ENCODE measurements around the gene PDE6A. TPM values are rescaled to one million over a fixed set of nuclear protein-coding genes. Genes with fewer than 3 reads are reported as not detected.

The PDE6A gene
- polyA plus RNA-seq, 1 donor, result 1.0 TPM

DNA sequence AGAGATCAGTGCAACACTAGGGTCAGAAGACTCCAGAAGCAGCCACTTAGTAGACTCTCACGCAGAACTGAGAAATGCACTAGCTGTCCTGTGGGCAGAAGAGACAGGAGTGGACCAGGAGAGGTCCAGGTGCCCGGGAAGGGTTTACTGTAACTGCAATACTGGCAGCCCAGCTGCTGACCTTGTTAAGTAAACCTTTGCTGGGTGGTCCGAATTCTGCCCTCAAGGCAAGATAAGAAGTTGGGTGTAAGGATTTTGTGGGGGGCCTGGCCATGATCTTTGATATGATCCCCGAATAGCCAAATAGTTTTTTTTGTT lies 91.3 kb downstream of the PDE6A start:
- Histone ChIP-seq H3K9me3 (ENCODE audit: control insufficient read depth, low read depth, low read length) (no peaks in the 10 kb centered on the region), H3K4me1 (ENCODE audit: control insufficient read depth, insufficient read depth, low read length) (no peaks in the 10 kb centered on the region), H3K27me3 (ENCODE audit: control insufficient read depth, insufficient read depth, low read length) (no peaks in the 10 kb centered on the region), H3K36me3 (ENCODE audit: control insufficient read depth, insufficient read depth, low read length) (peaks cover under 1% of the 10 kb centered on the region), H3K27ac (ENCODE audit: low read length) (no peak overlapping the region), H3K4me3 (ENCODE audit: low read length) (no peak overlapping the region)
- no CpG with 5 or more reads among the region's 4 CpGs for WGBS (ENCODE audit: insufficient coverage, low lambda C conversion rate)
- DNase-seq, result no peak

DNA sequence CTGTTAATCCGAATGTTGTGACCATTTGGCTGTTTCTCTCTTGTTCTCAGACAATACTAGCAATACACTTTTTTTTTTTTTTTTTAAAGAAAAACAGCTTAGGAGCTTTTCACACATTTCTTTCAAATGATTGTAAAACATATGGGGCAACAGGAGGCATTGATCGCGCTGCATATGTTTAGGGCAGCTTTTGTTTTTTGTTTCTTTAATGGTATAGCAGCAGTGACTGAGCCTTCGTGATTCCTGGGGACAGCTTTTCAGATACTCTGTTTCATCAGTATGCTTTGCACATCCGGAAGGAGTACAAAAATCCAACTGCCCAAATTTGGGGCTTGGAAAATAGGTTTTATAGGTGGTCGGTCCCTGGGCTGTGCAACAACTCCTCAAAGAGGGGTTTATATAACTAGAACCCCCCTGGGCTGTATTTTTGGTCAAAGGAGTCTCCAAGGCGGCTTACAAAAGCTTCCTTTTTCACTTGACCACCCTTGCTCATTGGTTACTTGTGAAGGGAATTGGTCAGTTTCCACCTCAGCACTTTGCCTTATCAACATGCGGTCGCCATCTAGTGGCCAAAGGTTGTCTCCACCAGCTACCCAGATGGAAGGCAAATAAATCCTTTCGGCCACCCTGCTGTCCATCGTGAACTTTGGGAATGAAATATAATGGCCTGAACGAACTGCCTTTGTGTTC lies 91.8 kb downstream of the PDE6A start:
- peaks cover 5% of the 10 kb centered on the region for H3K36me3 ChIP-seq (ENCODE audit: control insufficient read depth, insufficient read depth, low read length)
- H3K27ac ChIP-seq (ENCODE audit: low read length), result no peak overlapping the region
- peak; percentile 43 to 50 for DNase-seq
- H3K4me3 ChIP-seq (ENCODE audit: low read length), result no peak overlapping the region
- no peaks in the 10 kb centered on the region for H3K9me3 ChIP-seq (ENCODE audit: control insufficient read depth, low read depth, low read length)
- no peaks in the 10 kb centered on the region for H3K4me1 ChIP-seq (ENCODE audit: control insufficient read depth, insufficient read depth, low read length)
- WGBS (ENCODE audit: insufficient coverage, low lambda C conversion rate), result 100% methylated on average over 1 of the region's 12 CpGs
- no peaks in the 10 kb centered on the region for H3K27me3 ChIP-seq (ENCODE audit: control insufficient read depth, insufficient read depth, low read length)

DNA sequence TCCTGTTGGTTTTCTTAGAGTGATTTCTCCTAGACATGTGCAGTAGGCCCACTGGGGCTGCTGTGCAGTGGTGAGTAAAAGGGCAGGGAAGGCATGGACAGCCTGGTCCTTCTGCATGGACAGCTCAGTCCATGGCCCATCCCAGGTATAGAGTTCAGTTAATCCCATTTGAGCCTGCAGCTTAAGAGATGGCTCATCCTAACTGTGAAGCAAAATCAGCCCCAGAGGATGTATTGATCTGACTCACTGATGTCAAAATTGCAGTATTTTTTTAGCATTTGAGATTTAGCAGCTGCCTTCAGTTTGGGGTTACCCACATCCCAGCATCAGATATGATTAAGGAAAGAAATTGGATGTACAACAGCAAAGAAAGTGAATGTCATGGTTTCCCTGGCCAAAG lies 93.4 kb downstream of the PDE6A start:
- H3K27me3 ChIP-seq (ENCODE audit: control insufficient read depth, insufficient read depth, low read length), result no peaks in the 10 kb centered on the region
- no peaks in the 10 kb centered on the region for H3K9me3 ChIP-seq (ENCODE audit: control insufficient read depth, low read depth, low read length)
- H3K4me3 ChIP-seq (ENCODE audit: low read length), result no peak overlapping the region
- H3K36me3 ChIP-seq (ENCODE audit: control insufficient read depth, insufficient read depth, low read length), result peaks cover 15% of the 10 kb centered on the region
- H3K4me1 ChIP-seq (ENCODE audit: control insufficient read depth, insufficient read depth, low read length), result no peaks in the 10 kb centered on the region
- no peak for DNase-seq
- H3K27ac ChIP-seq (ENCODE audit: low read length), result no peak overlapping the region

DNA sequence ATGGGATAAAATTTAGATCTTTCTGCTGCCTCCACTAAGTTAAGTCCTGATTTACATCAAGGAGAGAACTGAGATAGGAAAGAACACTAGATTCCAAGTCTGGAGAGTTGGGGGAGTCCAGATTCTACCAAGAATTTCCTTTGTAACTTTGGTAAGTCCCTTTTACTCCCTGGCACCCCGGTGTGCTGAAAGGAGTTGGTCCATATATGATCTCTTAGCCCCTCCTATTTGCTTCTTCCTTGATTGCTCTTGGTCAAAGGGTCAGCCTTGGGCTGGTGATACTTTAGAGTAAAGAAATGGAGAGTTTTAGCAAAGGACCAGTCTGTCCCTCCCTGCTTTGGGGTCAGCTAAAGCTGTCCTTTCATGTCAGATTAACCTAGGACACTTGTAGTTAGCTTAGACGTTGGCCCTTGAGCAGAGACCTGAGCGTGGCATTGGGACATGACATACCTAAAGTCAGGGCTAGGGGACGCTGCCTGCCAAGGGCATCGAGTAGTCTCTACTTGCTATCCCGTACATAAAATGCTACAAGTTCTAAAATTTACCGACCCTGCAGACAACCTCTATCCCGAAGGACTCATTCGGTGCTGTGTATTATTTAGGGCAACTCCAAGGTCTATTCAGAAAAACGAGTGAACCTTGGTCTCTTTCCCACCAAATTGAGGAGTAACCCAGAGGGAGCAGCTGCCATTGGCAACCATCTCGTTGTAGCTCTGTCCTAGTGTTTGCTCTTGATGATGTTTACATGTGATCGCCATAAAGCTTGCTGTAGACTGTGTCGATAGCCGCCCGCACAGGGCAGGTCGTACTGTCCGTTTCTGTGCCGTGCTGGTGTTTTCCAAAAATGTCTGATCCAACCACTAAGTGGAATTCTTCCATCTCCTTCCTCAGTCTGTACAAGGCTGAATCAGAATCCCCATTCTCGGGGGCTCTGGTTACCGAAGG lies 94.4 kb downstream of the PDE6A start:
- no CpG with 5 or more reads among the region's 20 CpGs for WGBS (ENCODE audit: insufficient coverage, low lambda C conversion rate)
- Histone ChIP-seq H3K4me3 (ENCODE audit: low read length) (no peak overlapping the region), H3K9me3 (ENCODE audit: control insufficient read depth, low read depth, low read length) (no peaks in the 10 kb centered on the region), H3K27ac (ENCODE audit: low read length) (no peak overlapping the region), H3K4me1 (ENCODE audit: control insufficient read depth, insufficient read depth, low read length) (no peaks in the 10 kb centered on the region), H3K27me3 (ENCODE audit: control insufficient read depth, insufficient read depth, low read length) (no peaks in the 10 kb centered on the region), H3K36me3 (ENCODE audit: control insufficient read depth, insufficient read depth, low read length) (peaks cover 25% of the 10 kb centered on the region)
- DNase-seq, result no peak

DNA sequence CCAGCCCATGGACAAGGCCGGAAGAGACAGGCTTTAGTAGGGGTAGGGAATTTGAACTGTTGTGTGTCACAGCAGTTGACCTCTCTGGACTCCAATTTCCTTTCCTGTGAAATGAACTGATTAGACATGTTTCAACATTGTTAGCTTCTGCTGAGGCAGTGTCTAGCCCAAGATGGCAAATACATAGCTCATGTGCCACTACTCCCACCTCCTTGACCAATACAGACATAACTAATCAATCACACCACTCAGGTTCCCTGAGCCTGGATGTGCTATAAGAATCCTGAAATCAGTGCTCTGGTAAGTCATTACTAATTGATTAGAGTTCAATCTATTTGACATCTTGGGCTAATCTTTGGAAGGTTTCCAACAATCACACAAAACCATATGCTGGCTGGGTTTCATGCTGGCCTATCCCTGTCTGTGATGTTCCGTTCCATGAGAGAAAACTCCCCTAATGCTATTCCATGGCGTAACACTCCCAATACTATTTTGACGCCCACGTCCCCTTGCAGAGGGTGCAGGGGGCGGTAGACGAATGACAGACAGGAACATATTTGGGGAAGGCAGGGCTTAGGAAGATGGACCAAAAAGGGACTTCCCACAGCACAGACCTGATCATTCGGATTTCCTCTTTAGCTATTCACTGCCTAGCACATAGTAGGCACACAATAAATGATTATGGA lies 95.2 kb downstream of the PDE6A start:
- DNase-seq, result peak in 1 of 2 donors; percentile 42
- WGBS (ENCODE audit: insufficient coverage, low lambda C conversion rate), result no CpG with 5 or more reads among the region's 8 CpGs
- Histone ChIP-seq H3K27me3 (ENCODE audit: control insufficient read depth, insufficient read depth, low read length) (no peaks in the 10 kb centered on the region), H3K27ac (ENCODE audit: low read length) (no peak overlapping the region), H3K4me3 (ENCODE audit: low read length) (no peak overlapping the region), H3K9me3 (ENCODE audit: control insufficient read depth, low read depth, low read length) (no peaks in the 10 kb centered on the region), H3K4me1 (ENCODE audit: control insufficient read depth, insufficient read depth, low read length) (no peaks in the 10 kb centered on the region), H3K36me3 (ENCODE audit: control insufficient read depth, insufficient read depth, low read length) (peaks cover 28% of the 10 kb centered on the region)

DNA sequence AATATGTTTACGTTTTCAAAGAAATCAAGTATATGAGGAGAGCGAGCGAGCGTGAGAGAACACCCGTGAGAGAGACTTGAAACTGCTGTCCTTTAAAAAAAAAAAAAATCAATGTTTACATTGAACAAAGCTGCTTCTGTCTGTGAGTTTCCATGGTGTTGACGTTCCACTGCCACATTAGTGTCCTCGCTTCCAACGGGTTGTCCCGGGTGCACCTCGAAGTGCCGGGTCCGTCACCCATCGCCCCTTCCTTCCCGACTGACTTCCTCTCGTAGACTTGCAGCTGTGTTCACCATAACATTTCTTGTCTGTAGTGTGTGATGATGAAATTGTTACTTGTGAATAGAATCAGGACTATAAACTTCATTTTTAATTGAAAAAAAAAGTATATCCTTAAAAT lies 97.0 kb downstream of the PDE6A start:
- H3K9me3 ChIP-seq (ENCODE audit: control insufficient read depth, low read depth, low read length), result no peaks in the 10 kb centered on the region
- H3K4me1 ChIP-seq (ENCODE audit: control insufficient read depth, insufficient read depth, low read length), result no peaks in the 10 kb centered on the region
- H3K27me3 ChIP-seq (ENCODE audit: control insufficient read depth, insufficient read depth, low read length), result no peaks in the 10 kb centered on the region
- H3K27ac ChIP-seq (ENCODE audit: low read length), result no peak overlapping the region
- H3K4me3 ChIP-seq (ENCODE audit: low read length), result no peak overlapping the region
- H3K36me3 ChIP-seq (ENCODE audit: control insufficient read depth, insufficient read depth, low read length), result peaks cover 28% of the 10 kb centered on the region
- no peak for DNase-seq
- no CpG with 5 or more reads among the region's 15 CpGs for WGBS (ENCODE audit: insufficient coverage, low lambda C conversion rate)

DNA sequence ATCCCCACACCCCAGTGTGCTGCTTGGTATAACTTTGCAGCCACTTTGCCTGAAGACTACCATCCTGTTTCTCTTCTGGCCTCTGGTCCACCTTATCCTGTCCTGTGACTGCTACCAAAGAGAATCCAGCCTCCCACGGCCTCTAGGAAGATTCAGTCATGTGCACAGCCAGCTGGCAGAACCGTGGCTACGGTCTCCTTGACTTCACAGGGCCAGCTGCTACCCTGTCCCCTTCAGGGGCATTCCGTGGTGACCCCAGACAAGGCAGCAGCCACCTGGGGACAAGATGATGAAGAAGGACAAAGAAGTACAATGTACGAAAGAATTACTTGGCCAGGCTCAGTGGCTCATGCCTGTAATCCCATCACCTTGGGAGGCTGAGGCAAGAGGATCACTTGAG lies 98.6 kb downstream of the PDE6A start:
- Histone ChIP-seq H3K4me3 (ENCODE audit: low read length) (no peak overlapping the region), H3K4me1 (ENCODE audit: control insufficient read depth, insufficient read depth, low read length) (no peaks in the 10 kb centered on the region), H3K27ac (ENCODE audit: low read length) (no peak overlapping the region), H3K36me3 (ENCODE audit: control insufficient read depth, insufficient read depth, low read length) (peaks cover 36% of the 10 kb centered on the region), H3K27me3 (ENCODE audit: control insufficient read depth, insufficient read depth, low read length) (no peaks in the 10 kb centered on the region), H3K9me3 (ENCODE audit: control insufficient read depth, low read depth, low read length) (no peaks in the 10 kb centered on the region)
- no peak for DNase-seq
- 100% methylated on average over 1 of the region's 5 CpGs for WGBS (ENCODE audit: insufficient coverage, low lambda C conversion rate)

DNA sequence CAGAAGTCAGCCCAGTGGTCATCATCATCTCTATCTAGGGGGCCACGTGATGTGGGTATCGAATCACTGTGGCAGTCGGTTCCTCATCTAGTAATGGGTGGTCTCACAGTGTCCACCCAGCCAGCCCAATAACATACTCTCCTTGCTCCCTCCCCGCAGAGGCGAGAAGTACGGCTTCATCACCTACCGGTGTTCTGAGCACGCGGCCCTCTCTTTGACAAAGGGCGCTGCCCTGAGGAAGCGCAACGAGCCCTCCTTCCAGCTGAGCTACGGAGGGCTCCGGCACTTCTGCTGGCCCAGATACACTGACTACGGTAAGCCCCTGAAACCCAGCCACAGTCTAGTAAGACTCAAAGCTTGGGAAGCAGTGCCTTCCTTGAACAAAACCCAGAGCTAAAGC lies 99.0 kb downstream of the PDE6A start:
- no peak overlapping the region for H3K27ac ChIP-seq (ENCODE audit: low read length)
- H3K4me3 ChIP-seq (ENCODE audit: low read length), result no peak overlapping the region
- H3K9me3 ChIP-seq (ENCODE audit: control insufficient read depth, low read depth, low read length), result no peaks in the 10 kb centered on the region
- no peaks in the 10 kb centered on the region for H3K4me1 ChIP-seq (ENCODE audit: control insufficient read depth, insufficient read depth, low read length)
- no peak for DNase-seq
- WGBS (ENCODE audit: insufficient coverage, low lambda C conversion rate), result no CpG with 5 or more reads among the region's 15 CpGs
- no peaks in the 10 kb centered on the region for H3K27me3 ChIP-seq (ENCODE audit: control insufficient read depth, insufficient read depth, low read length)
- peaks cover 36% of the 10 kb centered on the region for H3K36me3 ChIP-seq (ENCODE audit: control insufficient read depth, insufficient read depth, low read length)

DNA sequence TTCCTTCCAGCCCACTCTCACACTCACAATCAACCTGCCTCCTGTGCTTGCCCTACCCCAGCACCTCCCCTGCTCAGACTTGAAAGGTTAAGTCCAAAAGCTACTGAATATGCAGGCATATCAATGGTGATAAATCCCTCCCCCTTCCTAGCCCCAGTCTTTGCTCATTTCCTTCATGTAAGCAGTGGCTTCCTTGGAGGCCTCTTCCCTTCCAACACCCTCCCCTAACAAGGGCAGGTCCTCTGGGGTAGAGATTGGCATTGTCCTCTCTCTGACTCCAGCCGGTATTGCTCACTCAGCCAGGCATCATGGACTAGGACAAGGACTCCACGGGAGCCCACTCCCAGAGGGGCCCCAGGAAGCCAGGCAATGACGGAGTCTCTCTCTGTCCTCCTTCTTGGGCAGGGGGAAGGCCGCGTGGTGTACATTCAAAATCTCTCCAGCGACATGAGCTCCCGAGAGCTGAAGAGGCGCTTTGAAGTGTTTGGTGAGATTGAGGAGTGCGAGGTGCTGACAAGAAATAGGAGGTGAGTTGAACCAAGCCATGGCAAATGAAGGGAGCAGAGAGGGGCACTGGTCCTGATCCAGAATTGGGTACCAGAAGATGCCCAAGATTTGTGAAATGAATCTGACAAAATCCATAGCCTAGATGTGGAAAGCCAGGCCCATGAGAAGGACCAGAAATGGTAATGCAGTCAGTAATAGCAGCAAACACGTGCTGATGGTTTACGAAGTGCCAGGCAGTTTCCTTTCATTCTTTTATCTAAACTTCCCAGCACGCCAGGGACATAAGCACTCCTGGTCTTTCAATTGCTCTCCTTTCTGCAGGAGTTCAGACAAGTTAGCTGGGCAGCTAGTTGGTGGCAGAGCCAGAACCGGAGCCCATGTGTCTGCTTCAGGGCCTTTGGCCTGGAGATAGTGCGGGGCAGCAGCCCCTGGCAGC lies 102.5 kb downstream of the PDE6A start:
- WGBS (ENCODE audit: insufficient coverage, low lambda C conversion rate), result no CpG with 5 or more reads among the region's 14 CpGs
- Histone ChIP-seq H3K9me3 (ENCODE audit: control insufficient read depth, low read depth, low read length) (no peaks in the 10 kb centered on the region), H3K4me3 (ENCODE audit: low read length) (no peak overlapping the region), H3K27ac (ENCODE audit: low read length) (no peak overlapping the region), H3K27me3 (ENCODE audit: control insufficient read depth, insufficient read depth, low read length) (no peaks in the 10 kb centered on the region), H3K4me1 (ENCODE audit: control insufficient read depth, insufficient read depth, low read length) (no peaks in the 10 kb centered on the region), H3K36me3 (ENCODE audit: control insufficient read depth, insufficient read depth, low read length) (peaks cover 32% of the 10 kb centered on the region)
- no peak for DNase-seq

Measured in large intestine (tissue), 3 donors.